NOMO-1 treated with dmso at 0.1 percent for 144 hours (cell line): ENCODE measurements around the gene POLR2E.
"Not testable (repeated sequence)": the region's sequence is repeated elsewhere in the genome, so short reads cannot be mapped to it uniquely, and the experiment has no call there.

Experiments used
- DNase-seq: peaks from one replicate; lab custom pipeline; 2025; ENCODE audit not compliant: unreplicated experiment; lab: John Stamatoyannopoulos, UW

POLR2E gene

DNA sequence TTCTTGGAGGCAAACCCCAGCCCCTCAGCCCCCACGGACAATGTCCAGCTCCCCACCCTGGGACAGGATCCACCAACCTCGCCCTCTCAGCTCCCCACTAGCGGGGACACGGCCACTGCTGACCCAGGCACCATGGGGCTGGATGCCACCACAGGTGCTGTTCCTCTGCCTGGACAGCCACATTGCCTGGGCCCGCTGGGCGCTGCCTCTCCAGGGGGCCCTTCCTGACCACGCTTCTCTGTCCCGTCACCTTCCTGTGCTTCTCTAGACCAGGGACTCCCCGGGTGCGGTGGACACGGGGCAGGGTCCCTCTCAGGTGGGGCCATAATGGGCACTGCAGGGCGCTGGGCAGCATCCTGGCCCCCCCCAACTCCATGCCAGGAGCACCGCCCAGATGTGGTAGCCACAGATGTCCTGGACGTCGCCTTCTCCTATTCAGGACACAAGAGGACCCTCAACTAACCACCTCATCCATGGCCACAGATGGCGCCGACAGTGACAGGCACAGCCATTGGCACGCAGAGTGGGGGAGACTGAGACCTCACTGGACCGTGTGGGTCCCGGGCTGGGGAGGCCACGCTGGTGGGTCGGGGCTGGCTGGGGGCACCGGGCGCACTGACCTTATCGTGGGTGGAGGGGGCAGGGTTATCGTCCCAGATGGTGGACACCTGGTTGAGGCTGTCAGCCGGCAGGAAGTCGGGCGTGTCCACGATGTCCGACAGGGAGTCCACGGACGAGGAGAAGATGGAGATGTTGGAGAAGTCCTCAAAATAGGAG is 32.0 kb upstream of the POLR2E start:
- no peak for DNase-seq

DNA sequence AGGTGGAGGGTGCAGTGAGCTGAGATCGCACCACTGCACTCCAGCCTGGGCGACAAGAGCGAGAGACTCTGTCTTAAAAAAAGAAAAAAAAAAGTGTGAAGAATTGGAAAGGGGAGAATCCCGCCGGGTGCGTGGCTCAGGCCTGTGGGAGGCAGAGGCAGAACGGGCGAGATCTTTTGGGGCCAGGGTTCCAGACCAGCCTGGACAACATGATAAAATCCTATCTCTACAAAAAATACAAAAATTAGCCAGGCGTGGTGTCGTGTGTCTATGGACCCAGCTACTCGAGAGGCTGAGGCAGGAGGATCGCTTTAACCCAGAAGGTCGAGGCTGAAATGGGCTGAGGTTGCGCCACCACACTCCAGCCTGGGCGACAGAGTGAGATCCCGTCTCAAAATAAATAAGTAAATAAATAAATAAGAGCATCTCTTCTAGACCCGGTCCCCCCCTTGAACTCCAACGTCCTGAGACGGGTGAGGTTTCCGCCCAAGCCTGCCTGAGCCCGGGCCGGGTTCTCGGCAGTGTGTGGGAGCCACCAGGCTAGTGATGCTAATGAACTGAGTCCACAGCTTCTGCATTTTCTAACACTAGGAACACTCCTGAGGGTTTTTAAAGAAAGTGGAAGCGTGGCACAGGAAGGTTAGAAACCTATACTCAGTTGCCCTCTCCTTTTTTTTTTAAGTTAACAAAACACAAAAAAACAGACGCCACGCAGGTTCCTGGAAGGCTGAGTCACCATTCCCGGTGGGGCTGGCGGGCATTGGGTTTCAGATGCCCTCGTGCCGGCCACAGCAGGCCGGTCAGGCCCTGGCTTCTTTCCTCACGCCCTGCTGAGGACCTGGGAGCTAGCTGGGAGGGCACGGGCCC is 30.7 kb upstream of the POLR2E start:
- DNase-seq = no peak

DNA sequence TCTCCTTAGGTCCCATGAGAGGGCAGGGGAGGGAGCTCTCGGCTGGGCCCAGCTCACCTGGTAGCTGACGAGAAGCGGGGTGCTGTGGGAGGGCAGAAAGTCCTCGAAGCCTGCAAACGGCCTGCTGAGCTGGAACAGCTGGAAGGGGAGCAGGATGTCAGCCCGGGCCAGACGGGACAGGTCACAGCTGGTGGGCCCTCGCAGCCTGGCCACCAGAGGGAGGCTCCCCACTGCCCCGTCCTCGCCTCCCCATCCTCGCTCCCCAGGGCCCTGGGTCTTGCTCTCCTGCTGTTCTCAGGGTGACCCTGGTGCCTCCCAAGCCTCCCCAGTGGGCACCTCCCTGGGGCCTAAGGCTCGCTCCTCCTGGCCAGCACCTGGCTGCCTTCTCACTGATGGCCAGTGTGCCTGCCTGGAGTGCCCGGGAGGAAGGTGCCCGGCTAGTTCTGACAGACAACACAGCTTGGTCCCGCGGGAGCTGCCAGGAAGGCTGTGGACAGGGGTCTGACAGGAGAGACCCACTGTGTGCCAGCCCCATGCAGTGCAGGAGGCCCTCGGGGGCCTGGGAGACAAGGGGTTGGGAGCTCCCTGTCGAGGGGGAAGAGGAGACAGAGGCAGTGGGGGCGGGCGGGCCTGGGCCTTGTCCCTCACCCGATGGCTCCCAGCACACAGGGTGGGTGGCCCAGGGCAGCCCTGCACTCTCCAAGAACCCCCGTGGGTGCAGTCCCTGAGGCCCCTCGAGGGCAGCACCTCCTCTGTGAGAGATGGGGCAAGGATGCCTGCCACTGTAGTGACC is 28.9 kb upstream of the POLR2E start:
- no peak for DNase-seq

DNA sequence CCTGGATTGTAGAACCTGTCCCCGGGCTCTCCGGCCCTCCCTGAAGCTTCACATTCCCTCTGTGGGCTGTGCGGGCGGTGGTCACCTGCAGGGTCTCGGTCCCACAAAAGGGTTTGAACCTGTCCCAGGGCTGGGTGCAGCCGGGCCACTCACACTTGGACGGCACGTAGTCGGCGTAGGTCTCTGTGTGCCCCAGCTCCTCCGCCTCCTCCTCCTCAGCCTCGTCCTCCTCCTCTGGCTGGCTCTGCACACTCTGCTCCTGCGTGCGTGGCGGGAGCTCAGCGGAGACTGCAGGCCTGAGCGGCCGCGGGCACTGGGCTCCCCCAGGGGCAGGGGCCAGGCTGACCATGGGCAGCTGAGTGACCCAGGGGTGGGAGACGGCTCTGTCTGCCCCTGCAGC is 28.2 kb upstream of the POLR2E start:
- no peak for DNase-seq

DNA sequence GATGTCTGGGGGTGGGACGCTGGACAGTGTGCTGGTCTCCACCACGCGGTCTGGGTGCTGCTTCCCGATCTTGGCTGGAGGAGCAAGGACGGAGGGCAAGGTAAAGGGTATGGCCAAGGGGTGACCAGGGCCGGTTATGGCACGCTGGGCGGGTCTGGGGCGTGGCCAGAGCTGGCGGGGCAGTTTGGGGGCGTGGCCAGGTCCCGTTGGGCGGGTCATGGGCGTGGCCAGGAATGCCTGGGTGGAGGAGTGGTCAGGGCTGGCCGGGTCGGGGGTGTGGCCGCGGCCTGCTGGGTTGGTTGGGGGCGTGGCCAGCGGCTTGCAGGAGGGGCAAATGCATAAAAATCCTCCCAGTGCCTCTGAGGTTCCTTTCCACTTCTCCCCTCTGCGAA is 27.8 kb upstream of the POLR2E start:
- DNase-seq = no peak

DNA sequence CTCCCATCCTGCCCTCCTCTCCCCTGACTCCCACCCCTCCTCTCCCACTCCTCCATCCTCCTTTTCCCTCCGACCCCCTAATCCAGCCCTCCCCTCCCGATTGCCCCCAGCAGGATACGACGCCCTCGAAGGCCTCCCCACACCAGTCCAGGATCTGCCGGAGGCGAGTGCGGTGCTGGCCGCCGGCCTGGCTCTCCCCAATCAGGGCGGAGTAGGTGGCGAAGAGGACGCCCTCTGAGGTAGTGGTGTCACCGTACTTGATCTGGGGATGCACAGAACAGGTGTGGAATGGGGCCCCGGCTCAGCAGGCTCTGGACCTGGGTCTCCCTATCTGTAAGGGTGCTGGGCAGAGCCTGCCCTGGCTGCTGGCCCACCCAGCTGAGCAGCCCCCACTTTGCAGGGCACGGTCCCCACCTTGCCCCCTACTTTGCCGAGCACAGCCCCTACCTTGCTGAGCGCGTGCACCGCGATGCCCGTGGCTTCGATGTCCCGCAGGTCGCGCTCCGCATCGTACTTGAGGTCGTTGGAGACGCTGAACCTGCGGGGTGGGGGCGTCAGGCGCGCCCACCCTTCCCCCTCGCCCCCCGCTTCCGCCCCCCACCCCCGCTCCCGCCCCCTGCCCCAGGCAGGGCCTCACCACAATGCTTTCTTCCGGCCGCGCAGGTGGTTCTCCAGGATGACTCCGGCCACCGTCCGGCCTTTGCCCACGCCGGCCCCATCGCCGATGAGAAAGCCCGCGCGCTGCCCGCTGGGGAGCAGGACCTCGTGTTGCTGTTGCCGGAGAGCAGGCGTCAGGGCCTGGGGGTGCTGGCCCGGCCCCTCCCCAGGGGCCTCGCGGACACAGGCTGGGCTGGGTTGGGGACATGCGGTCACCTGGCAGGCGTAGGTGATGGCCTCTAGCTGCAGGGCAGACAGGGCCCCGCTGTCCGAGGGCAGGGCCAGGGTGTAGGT is 27.1 kb upstream of the POLR2E start:
- no peak for DNase-seq

DNA sequence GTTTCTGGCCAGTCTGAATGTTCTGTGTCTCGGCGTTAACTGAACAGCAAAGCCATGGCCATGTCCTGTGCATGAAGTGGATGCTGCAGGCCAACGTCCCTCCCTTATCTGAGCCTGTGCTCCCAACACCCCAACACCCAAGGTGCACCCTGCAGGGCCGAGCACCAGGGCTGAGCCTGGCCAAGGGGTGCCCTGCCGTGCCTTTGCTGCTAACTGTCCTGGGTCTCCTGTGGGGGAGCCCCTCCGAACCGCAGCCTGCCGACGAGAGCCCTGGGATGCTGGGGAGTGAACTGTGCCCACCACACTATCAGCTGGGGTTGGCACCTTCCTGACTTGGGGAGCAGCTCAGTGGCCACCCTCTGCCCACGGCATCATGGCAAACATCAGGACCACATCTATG is 26.2 kb upstream of the POLR2E start:
- DNase-seq = no peak

DNA sequence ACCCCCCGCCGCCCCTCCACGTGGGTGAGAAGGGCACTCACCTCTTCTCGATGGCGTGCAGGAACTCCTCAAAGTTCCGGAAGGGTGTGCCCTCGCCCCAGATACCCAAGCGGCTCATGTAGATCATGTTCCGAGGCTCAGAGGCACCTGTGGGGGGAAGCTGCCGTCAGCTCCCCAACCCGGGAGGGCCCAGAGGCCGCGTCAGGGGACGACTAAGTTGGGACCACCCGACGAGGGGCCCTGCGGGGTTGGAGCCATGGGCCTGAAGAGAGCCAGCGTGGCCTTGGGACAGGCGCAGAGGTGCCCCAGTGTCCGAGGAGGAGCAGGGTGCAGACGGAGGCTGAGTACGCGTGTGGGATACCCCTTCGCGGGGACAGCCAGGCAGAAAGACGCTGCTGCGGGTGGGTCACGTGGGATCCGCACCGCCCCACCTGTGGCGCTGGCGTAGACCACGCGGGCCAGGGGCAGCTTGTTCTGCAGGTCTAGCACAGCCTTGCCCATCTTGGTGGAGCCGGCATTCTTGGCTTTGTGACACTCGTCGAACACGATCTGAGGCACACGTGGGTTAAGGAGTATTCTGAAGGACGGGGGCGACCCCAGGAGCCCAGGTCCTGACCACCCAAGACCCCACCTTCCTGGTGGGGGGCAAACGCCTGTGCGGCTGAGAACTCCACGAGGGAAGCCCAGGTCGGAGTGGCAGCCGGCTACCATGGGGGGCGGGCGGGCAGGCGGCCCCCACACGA is 24.5 kb upstream of the POLR2E start:
- no peak for DNase-seq

DNA sequence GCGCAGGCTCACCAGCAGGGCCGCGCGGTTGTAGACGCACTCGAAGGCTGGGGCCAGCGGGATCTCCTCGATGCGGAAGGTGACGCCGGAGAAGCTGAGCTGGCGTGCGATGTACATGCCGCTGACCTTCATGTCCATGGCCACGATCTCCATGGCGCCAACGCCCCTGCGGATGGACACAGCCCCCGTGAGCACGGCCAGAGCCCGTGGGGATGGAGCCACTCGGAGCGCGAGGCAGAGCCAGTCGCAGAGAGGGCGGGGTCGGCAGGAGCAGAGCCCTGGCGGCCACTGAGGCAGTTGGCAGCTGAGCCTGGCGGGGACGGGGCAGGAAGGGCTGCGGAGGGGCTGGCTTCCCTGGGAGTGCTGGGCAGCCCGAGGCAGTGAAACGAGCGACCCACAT is 23.8 kb upstream of the POLR2E start:
- DNase-seq = no peak

DNA sequence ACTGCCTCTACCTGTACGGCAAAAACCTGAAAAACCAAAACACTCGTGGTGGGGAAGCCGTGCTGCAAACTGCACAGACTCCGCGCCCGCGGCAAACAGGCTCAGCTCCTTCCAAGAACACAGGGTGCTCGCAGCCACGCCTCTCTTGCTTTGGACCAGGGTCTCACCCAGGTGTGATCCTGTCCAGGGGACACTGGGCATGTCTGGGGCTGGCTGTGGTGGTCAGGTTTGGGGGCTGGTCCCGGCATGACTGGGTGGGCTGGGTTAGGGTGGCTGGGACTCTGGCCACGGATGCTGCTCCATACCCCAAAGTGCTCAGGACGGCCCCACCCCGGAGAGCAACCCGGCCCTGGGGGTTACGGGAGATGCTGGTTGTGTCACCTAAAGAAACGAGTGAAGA is 22.5 kb upstream of the POLR2E start:
- DNase-seq = no peak

DNA sequence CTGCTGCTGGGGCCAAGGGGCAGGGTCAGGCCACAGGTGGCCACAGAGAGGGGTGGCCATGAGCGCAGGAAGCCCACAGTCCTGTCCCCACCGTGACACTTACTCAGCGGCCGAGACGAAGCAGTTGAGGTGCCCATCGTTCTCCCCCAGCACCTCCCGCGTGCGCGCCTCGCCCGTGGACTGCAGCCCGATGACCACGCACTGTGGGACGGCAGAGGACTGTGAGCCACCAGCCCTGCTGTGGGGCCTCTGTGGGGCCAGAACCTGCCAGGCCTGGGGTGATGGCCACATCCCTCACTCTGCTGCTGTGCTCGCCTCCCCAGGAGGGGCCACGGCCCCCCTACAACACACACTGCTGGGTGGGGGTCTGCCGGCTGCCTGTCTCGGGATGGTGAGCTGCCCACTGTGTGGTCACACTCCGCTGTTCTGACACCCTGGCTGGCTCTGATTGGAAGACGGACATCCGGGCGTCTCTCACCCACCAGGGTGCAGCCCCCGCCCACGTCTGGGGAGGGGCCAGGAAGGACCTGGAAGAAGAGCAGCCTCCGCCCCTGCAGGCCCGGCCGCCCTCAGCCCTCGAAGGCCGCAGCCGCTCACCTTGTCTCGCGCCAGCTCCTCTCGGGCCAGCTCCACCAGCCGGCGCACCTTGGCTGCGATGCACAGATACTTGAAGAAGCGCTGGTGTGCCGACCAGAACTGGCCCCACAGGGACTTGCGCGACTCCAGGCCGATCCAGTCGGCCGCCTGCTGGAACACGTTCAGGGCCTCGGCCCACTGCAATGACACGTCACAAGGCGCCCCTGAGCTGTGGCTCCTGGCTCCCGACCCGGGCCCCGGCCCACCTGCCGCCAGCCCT is 21.8 kb upstream of the POLR2E start:
- no peak for DNase-seq

DNA sequence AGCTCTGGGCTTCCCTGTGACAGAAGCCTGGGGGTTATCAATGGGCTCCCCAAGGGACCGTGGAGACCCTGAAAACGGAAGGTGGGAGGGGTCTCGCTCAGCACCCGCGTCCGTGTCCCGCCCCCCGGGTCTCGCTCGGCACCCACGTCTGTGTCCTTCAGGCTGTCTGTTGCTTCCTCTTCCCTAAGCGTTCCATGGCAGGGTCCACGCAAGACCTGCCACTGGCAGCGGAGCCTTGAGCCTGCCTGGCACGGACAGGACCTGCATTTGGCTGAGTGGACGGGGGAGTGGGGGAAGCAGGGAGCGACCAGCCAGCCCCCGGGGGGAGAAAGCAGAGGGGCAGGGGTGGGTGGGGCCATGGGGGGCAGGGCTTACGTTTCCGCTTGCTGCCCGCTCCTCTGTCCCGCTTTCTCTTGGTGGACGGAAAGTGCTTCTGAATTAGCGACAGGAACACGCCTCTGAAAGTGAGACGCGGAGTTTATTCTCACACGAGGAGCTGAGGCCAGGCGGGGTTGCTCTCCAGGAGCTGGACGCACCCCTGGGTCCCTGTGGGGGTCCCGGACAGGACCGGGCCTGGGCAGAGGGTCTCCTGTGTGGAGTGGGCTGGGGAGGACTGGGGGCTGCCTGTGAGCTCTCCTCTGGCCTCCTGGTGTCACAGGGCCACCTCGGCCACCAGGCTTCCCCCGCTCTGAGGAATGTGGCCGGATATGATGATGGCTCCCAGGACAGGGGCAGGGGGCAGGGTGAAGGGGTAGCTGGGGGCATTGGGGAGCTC is 20.7 kb upstream of the POLR2E start:
- no peak for DNase-seq

DNA sequence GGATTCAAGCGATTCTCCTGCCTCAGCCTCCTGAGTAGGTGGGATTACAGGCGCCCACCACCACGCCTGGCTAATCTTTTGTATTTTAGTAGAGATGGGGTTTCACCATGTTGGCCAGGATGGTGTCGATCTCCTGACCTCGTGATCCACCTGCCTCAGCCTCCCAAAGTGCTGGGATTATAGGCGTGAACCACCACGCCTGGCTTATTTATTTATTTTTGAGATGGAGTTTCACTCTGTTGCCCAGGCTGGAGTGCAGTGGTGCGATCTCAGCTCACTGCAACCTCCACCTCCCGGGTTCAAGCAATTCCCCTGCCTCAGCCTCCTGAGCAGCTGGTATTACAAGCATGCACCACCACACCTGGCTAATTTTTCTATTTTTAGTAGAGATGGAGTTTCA is 19.6 kb upstream of the POLR2E start:
- not testable (repeated sequence) for DNase-seq

DNA sequence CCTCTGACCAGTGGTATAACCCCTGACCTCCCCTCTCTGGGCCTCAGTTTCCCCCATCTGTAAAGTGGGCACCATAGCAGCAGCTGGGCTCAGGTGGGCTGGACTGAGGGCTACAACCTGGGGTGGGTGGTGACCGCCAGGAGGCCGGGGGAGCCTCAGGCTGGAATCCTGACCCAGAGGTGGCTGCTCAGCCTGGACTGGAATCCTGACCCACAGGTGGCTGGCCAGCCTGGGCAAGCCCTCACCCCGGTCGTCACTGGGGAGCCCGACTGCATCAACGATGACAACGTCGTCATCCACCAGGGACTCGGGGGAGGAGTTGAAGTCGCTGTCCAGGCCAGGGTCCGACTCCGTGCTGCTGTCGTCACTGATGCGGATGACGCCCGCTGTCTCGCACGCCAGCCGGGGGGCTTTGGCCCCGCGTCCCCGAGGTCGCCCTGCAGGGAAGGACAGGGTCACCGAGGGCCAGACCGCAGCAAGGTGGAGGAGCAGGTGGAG is 18.9 kb upstream of the POLR2E start:
- DNase-seq = no peak

DNA sequence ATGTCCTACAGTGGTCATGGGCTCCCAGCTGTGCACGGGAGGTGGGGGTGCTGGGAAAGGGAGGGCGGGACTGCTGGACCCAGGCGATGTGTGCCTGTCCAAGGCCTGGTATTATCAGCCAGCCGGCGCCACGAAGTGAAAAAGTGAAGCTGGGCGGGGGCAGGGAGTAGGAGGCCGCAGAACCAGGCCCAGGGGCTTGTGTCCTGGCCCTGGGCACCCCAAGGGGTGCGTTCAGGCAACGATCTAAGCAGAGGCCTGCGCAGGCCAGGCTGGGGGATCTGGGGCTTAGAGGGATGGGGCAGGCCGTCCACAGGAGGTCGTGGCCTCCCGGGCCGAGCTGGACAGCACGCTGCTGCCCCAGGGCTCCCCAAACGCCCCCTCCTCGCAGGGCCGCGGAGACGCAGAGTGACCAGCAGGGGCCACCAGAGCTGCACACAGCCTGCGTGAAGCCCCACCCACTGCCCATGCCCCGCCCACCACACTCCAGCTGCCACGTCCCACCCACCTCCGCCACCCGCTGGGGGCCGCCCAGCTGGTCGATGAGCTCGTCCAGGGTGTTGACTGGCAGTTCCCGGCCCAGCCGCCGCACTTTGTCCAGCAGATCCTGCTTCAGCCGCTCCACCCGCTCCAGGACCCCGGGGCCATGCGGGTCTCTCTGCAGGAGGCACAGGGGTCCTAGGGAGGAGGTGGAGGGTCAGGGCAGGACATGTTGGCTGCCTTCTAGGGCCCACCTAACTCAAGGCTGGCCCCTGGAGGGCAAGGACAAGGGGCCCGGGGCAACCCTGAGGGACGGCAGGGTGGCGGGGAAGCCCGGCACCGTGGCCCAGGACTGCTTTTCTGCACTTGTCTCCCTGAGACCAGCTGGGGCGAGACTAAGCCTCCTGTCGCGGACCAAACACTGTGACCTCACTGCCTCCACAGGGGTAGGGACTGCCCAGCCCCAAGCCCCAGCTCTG is 18.1 kb upstream of the POLR2E start:
- DNase-seq = peak; percentile 47

DNA sequence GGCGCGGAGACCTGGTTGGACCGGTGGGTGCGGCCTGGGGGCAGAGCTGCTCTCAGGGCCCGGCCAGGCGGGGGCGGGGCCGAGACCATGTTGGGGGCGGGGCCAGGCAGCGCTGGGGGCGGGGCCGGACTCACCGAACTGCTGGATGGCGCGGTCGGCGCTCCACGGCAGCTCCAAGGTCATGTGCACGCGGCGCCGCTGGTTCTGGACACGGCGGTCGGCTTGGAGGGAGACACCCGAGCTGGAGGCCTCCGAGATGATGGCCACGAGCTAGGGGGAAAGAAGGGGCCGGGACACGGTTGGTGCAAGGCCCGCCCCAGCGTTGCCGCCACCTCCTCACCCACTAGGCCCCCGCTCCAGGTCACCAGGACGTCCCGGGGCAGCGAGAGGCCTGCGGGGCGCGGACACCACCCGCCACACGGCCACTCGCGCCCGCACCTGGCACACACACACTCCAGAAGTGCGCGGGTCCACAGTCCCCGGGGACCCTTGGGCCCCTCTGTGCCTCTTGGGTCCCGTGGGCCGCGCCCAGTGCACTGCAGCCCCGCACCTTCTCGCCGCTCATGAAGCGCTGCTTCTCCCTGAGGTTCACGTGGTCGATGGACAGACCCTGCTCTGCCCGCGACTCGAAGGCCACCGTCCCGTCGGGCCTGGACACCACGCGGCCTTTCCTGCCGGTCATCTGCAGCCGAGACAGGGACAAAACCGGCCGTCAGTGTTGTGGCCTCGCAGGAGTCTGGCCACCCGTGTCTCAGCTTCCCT is 17.3 kb upstream of the POLR2E start:
- no peak for DNase-seq
